Esophagus muscularis mucosa (tissue), 4 donors: ENCODE results near the gene QRSL1. TPM values are rescaled to one million over a fixed set of nuclear protein-coding genes. Genes with fewer than 3 reads are reported as not detected.

Experiments used
- DNase-seq: peaks from one replicate; pipeline ENCODE4 v3.0.0-alpha.2; 2017; ENCODE audit errors: extremely low spot score
- H3K27ac ChIP-seq, 4 donors: fragments of 200-600 bp; sonication (generic); replicated peaks in 1 of 4; 1 replicate in 3 of 4; 2 replicates in 1 of 4; pipeline ENCODE4 v1.5.1; 2016 to 2019; ENCODE audit warnings: mild to moderate bottlenecking in 1 of 4
- H3K27me3 ChIP-seq, 4 donors: fragments of 200-600 bp; sonication (generic); one replicate each; pipeline versions ENCODE4 v1.5.1 to v1.6.0; 2016 to 2019
- H3K36me3 ChIP-seq, 4 donors: fragments of 200-600 bp; sonication (generic); one replicate each; pipeline ENCODE4 v1.5.1; 2016 to 2019
- H3K4me1 ChIP-seq, 4 donors: fragments of 200-600 bp; sonication (generic); one replicate each; pipeline ENCODE4 v1.5.1; 2016 to 2019
- H3K4me3 ChIP-seq, 4 donors: fragments of 200-600 bp; sonication (generic); 1 replicate in 2 of 4; 2 replicates in 2 of 4; pipeline ENCODE4 v1.5.1; 2016 to 2019; ENCODE audit warnings: mild to moderate bottlenecking in 4 of 4, moderate library complexity in 1 of 4
- H3K9me3 ChIP-seq, 4 donors: fragments of 200-600 bp; sonication (generic); 1 replicate in 3 of 4; 2 replicates in 1 of 4; pipeline ENCODE4 v1.5.1; 2016 to 2019
- EP300 ChIP-seq: sonication (generic); formaldehyde crosslinking; IDR thresholded peaks from one replicate; pipeline ENCODE4 v1.6.1; 2017; ENCODE audit warnings: antibody characterized with exemption
- POLR2A ChIP-seq: fragments of 450-650 bp; IDR thresholded peaks from one replicate; pipeline ENCODE4 v1.6.1; 2017; ENCODE audit warnings: antibody characterized with exemption, moderate library complexity, mild to moderate bottlenecking, low read depth
- POLR2AphosphoS5 ChIP-seq, 2 donors: sonication (generic); formaldehyde crosslinking; IDR thresholded peaks; one replicate each; pipeline ENCODE4 v1.6.1; 2017; ENCODE audit warnings: antibody characterized with exemption in 2 of 2
- WGBS: methylation state at CpG from one replicate; pipeline ENCODE4 v1.1.5; 2018; 5-methylcytosine and 5-hydroxymethylcytosine counted together
- intact Hi-C: fragments of 100-400 bp; cut with DNase I; formaldehyde crosslinking; loops from one replicate; pipeline ENCODE4 v1.15.1; 2023
- small RNA-seq, 3 donors: library from RNA; depleted of rRNA; stranded (forward); fragments of <200 nt; gene quantifications; one replicate each; pipeline ENCODE3, GENCODE V24; 2016
- total RNA-seq, 4 donors: library from RNA; depleted of rRNA; stranded (reverse); fragments of >200 nt; gene quantifications; one replicate each; pipeline versions ENCODE4 v1.1.0 to v1.2.1, GENCODE V29; 2016
- TF ChIP-seq, protein P1 (sequence below), 3 experiments: fragments of 200-600 bp in 2 of 3; fragments of 450-650 bp in 1 of 3; sonication (generic) in 2 of 3; IDR thresholded peaks; one replicate each; pipeline ENCODE4 v1.5.1; 2017 to 2019; ENCODE audit warnings: antibody characterized with exemption in 3 of 3, mild to moderate bottlenecking in 2 of 3, moderate library complexity in 1 of 3

QRSL1 gene
- total RNA-seq, 4 donors from 2014 or later: 6.7 to 9.1 (median 8.3) TPM

DNA sequence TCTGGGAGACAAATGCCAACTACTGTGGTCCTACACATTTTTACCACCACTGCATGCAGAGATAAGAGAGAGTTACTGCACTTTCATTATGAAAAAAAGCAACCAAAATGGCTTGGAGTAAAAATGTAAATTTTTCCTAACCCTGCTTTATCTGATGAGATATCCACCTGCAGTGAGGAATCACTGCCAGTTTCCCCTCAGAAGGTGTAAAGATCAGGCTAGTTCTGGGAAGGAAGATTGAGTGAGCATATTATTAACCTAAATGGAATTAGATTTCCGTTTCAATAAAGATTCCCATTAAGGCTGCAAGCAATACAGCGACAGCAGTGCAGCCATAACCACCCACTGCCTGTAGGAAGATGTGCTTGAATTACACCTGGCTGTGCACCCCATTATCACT is 84.9 kb downstream of the QRSL1 start:
- no peaks in the 10 kb centered on the region for H3K9me3 ChIP-seq
- WGBS: 87% methylated on average over 2 of the region's 2 CpGs
- TF ChIP-seq EP300 (no peak), POLR2AphosphoS5 (IDR thresholded peaks at IDR 0.05) (no peak), POLR2A (no peak)
- TF ChIP-seq, protein P1, sequence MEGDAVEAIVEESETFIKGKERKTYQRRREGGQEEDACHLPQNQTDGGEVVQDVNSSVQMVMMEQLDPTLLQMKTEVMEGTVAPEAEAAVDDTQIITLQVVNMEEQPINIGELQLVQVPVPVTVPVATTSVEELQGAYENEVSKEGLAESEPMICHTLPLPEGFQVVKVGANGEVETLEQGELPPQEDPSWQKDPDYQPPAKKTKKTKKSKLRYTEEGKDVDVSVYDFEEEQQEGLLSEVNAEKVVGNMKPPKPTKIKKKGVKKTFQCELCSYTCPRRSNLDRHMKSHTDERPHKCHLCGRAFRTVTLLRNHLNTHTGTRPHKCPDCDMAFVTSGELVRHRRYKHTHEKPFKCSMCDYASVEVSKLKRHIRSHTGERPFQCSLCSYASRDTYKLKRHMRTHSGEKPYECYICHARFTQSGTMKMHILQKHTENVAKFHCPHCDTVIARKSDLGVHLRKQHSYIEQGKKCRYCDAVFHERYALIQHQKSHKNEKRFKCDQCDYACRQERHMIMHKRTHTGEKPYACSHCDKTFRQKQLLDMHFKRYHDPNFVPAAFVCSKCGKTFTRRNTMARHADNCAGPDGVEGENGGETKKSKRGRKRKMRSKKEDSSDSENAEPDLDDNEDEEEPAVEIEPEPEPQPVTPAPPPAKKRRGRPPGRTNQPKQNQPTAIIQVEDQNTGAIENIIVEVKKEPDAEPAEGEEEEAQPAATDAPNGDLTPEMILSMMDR (IDR thresholded peaks at IDR 0.05): no peak
- H3K27me3 ChIP-seq: peaks cover 0 to 6% (median 0%) of the 10 kb centered on the region in 4 donors
- no peak for DNase-seq
- intact Hi-C loops: no loop called here
- no peak overlapping the region for H3K27ac ChIP-seq
- no peak overlapping the region for H3K4me3 ChIP-seq
- no peaks in the 10 kb centered on the region for H3K4me1 ChIP-seq
- no peaks in the 10 kb centered on the region for H3K36me3 ChIP-seq

DNA sequence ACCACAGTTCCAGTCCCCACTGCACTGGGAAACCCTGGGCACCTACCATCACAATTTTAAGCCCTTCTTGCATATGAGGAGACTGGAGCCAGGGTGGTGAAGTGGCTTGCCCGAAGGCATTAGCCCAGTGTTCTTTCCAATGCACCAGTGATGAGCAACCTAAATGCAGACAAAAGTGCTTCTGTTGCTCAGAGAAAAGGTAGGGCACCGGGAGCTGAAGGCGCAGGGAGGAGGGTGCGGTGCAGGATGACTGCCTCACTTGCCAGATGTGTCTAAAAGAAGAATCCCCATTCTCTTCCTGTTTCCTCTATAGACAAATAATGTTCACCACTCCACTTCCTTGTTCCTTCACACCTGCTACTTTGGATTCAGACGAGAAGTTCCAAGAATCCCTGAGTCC is 86.5 kb downstream of the QRSL1 start:
- Histone ChIP-seq H3K27ac (no peak overlapping the region), H3K36me3 (no peaks in the 10 kb centered on the region), H3K27me3 (peaks cover 0 to 6% (median 0%) of the 10 kb centered on the region in 4 donors), H3K9me3 (no peaks in the 10 kb centered on the region), H3K4me1 (no peaks in the 10 kb centered on the region), H3K4me3 (no peak overlapping the region)
- intact Hi-C loops: no loop called here
- DNase-seq: no peak
- 74% methylated on average over 5 of the region's 5 CpGs for WGBS
- TF ChIP-seq, protein P1 (IDR thresholded peaks at IDR 0.05): no peak
- TF ChIP-seq POLR2AphosphoS5 (IDR thresholded peaks at IDR 0.05): no peak
- no peak for TF ChIP-seq POLR2A
- no peak for TF ChIP-seq EP300

DNA sequence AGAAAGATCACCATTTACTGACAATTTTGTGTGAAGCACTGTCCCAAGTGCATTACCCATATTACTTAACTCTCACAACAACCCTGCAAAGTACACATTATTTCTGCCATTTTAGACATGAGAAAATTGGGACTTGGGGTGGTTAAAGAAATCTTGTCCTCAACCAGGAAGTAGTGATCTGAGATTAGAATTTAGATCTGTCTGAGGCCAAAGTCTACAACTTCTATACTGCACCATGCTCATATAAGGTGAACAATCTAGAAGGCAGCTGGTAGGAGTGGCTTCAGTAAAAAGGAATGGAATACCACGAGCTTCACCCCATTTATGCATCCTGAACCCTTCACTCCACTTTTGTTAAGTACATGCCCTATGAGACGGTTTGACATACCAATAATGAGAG is 87.6 kb downstream of the QRSL1 start:
- 73% methylated on average over 2 of the region's 2 CpGs for WGBS

More for the DNA sequence above, 87.6 kb downstream of the QRSL1 start:
- TF ChIP-seq POLR2A: no peak
- TF ChIP-seq POLR2AphosphoS5 (IDR thresholded peaks at IDR 0.05): no peak
- TF ChIP-seq, protein P1 (IDR thresholded peaks at IDR 0.05): no peak
- no peak for TF ChIP-seq EP300
- intact Hi-C loops: no loop called here
- DNase-seq: no peak
- Histone ChIP-seq H3K4me1 (no peaks in the 10 kb centered on the region), H3K9me3 (no peaks in the 10 kb centered on the region), H3K27me3 (peaks cover 0 to 6% (median 0%) of the 10 kb centered on the region in 4 donors), H3K36me3 (no peaks in the 10 kb centered on the region), H3K27ac (no peak overlapping the region), H3K4me3 (no peak overlapping the region)

Small RNA genes lying within 50 kb of the gene (small RNA-seq; reads per million reads assigned to genes)
- 0 reads per million in 3 donors for gene RNU6-527P

Other genes with a start within 250 kb of the QRSL1 start
- gene RTN4IP1, start 80 bp upstream of the QRSL1 start, total RNA-seq: 1 to 10 TPM; 2.3 to 6.2 (median 4.9) TPM